ENCODE data around the gene RPS6KA4.

- no peak for TF ChIP-seq POLR2A (IDR thresholded peaks at IDR 0.05; ENCODE audit: low read length)
- TF ChIP-seq GATA1 (IDR thresholded peaks at IDR 0.05; ENCODE audit: low read depth, low read length) = no peak
These were observed 9.7 kb downstream of the RPS6KA4 start for GRCh38 chr11:64368673-64369074.

Measured in erythroblast (primary cell).